Right kidney (tissue), 1 donor: ENCODE data around the gene GPC6.
"Not testable (repeated sequence)": the region's sequence is repeated elsewhere in the genome, so short reads cannot be mapped to it uniquely, and the experiment has no call there.

ENCODE experiments used
- DNase-seq: peaks from one replicate; pipeline ENCODE4 v3.0.0-alpha.2; 2016

Gene GPC6

DNA sequence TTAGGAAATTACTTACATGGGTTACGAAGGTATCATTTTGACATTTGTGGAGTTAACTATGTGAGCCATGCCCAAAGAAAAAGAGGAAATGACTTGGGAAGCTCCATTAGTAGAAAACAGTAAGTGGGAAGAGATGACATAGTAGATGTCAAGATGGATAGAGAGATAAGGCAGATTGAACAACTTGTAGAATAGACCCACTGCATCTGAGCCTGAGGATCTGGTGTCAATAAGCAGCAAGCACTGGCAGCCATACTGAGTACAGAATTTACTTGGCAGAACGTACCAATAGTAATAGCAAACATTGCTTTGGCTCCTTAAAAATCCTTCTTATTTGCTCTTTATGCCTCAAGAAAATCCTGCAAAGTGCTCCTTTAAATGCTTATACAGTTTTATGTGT is 203.8 kb downstream of the GPC6 start:
- no peak for DNase-seq

DNA sequence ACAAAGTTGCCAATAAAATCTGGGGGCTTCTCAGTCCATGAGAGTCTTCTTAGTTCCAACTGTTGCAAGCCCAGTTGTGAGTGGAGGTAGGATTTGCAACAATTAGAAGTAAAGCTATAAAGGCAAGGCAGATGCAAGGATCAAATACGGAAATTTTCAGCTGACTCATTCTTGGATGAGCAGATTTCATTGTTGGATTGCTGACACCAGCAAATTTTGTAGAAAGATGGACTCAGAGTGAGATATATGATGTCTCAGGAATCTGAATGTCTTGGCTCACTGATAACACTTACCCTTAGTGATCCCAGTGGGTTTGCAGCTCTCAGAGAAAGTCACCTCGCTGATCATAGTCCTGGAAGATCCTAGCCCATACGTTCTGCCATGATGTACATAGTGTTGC is 209.0 kb downstream of the GPC6 start:
- DNase-seq = no peak

DNA sequence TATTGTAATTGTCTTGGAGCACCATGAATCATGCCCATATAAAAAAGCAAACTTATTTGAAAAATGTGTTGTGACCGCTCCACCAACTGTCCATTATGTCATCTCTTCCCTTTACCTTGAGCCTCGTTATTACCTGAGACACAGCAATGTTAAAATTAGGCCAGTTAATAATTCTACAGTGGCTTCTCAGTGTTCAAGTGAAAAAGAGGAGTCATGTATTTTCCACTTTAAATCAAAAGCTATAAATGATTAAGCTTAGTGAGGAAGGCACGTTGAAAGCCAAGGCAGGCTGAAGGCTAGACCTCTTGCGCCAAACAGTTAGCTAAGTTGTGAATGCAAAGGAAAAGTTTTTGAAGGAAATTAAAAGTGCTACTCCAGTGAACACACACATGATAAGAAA is 210.5 kb downstream of the GPC6 start:
- DNase-seq = no peak

DNA sequence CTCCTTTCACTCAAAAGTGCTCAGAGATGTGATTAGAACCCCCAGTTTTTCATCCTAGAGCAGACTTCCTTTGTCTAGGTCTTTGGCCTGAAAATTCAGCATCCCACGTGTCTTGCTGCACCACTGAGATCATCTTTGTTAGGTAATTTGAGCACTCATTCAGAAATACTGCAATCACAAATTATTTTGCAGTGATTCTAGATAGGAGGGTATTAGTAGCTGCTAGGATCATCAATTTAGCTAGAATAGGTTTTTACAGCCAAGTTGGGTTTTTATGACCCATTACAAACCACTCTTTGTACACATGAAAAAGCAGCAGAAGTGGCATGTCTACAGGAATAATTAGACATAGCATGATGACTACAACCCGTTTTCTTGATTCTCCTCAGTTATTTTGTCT is 219.6 kb downstream of the GPC6 start:
- DNase-seq = no peak

DNA sequence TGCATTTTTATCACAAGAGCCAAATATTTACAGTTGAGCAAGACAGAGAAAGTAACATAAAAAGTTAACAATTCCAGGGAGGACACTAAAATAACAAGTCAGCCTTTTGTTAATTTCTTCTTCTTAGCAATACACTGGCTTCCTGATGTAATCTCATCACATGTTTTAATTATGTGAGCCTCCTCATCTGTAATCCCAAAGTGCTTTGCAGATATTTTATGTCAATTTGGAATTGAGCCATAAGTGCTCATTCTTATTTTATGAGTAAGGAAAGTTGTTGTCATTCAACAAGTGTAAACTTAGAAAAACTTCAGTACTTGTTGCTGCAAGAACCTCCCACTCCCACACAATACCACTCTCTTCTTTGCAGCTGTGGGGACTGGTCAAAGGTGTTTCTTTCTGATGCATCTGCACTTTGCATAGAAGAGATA is 223.6 kb downstream of the GPC6 start:
- no peak for DNase-seq

DNA sequence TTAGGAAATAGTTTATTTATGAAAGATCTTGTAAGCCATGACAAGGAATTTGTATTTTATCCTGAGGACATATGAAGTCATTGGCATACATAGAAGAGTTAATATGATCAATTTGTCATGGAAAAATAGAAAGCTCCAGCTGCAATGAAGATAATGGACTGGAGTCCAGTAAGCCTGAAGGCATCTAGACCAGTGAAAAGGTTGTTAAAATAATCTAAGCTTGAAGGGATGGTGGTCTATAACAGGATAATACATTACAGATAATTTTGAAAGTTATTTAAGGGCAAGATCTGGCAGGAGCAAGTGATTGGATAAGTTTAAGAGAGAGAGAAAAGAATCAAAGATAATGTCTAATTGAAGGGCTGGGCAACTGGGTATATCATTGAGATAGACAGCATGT is 224.2 kb downstream of the GPC6 start:
- DNase-seq = no peak

DNA sequence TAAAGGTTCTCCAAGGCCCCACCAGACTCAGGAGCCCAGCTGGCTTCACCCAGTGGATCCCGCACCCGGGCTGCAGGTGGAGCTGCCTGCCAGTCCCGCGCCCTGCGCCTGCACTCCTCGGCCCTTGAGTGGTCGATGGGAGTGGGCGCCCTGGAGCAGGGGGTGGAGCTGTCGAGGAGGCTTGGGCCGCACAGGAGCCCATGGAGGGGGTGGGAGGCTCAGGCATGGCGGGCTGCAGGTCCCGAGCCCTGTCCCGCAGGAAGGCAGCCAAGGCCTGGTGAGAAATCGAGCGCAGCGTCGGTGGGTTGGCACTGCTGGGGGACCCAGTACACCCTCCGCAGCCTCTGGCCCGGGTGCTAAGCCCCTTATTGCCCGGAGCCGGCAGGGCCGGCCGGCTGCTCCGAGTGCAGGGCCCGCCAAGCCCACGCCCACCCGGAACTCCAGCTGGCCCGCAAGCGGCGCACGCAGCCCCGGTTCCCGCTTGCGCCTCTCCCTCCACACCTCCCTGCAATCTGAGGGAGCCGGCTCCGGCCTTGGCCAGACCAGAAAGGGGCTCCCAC is 228.1 kb downstream of the GPC6 start:
- not testable (repeated sequence) for DNase-seq

DNA sequence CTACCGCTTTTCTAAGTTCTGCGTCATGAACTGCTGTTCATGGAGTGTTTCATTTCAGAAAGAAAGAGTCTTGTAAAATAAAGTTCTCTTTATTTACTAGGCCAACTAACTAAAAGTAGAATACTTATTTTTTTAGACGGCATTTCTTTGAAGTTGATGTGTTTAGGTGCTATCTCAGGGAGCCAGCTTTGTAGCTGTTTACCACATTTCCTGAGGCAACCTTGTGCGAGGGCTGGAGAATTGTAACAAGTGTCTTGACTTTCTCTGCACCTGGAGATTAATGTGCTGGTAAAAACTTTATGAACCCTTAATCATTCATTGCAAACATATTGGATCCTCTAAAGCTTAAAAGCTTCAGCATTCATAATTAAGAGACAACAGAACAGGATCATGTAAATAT is 229.3 kb downstream of the GPC6 start:
- no peak for DNase-seq

DNA sequence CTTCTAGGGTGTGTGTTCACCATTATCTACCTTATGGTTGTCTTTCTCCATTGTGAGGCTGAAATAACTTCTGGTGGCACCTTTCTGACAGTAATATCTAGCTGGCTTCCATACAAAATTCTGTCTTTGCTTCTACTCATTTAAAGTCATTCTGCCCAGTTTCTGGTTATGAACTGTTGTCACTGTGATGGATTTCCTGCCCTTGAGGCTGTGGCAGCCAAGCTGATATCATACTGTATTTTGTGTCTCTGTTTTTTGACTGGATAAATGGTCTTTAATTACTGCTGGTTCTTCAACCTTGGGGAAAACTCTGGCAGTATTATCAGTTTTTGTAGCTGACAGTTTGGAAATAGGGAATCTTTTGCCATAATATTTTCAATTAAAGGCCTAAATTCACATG is 233.4 kb downstream of the GPC6 start:
- no peak for DNase-seq

DNA sequence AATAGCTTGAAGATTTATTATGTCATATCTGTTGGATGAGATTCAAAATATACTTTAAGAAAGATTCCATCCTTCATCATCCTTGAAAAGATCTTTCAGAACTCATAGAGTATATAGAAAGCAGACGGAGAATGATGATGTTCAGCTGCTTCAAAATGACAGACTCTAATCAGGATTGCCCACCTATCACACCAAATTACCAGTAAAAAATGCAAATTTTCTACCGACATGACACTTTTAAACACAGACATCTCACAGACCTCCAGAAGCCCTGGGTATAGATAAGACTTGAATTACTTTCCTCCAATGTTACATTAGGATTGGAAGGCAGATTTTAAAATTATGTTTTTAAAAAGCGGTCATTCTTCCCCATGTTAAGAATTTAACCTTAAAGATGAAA is 235.5 kb downstream of the GPC6 start:
- no peak for DNase-seq

DNA sequence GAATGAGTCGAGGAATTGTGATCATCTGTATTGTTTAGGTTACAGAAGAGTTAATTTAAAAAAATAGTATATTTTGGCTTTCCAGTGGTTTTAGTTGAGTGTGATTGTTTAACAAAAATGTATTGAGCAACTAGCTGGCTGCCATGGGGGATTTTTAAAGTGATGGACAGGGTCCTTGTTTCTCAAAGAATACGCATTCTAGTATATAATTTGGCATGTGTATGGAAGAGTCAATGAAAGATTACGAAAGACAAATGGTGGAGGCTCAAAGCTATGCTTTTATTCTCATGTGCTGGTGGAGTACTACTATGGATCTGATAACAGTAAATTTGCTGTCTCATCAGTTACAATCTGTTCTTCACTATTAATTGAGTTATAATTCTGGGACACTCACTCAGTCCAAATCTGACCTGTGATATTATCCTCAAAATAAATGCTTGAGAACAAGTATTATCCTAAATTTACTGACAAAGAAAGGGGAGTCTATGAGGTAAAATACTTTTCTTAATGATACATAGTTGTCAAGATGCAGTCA is 240.0 kb downstream of the GPC6 start:
- DNase-seq = no peak

DNA sequence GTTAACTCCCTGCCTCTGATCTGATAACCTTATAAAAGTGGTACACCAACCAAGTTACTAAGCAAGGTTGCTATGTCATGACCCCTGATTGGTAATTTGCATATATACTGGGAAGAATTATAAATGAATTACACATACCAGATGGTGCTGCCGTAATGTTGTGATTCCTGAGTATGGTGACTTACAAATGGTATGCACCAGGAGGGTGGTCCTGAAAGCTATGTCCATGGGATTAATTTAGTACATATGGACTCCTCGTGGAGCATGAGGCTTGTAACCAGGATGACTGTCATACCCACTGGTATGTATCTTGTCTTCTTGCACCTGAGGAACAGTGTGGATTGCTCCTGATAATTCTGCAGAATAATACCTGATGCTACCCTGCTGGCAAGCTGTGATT is 240.6 kb downstream of the GPC6 start:
- DNase-seq = no peak

DNA sequence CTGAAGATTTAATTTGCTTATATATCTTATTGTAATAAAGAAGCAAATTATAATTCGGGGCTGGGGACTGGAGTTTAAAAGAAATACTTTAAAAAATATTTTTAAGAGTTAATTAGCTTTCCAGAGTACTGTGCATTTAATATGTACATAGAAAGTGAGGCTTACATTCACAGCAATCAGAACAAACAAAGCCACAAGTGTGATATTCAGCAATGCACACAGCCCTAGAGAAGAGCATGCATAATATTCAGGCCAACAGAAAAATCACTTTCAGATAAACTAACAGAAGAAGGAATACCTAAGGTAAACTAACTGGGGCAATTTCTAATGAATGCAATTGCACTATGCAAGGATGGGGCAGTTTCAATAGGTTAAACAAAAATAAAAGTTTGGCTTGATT is 241.8 kb downstream of the GPC6 start:
- DNase-seq = no peak

DNA sequence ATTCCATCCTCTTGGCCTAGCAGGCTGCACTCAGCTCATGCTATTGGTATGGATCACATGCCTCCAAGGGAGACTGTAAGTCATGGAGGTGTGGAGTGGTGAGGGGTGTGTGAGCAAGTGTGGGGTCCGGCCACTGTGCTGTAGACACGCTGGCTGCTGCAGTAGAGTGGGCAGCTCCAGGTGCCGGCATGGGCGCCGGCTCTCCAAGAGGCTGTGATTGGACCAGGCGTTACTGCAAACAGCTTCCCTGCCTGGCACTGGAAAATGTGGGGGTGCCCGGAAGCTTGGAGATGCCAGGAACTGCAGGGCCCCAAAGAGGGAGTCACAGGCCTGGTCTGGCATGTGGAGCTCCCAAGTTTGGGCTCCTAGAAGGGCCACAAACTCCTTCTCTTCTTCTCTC is 245.7 kb downstream of the GPC6 start:
- DNase-seq = no peak

DNA sequence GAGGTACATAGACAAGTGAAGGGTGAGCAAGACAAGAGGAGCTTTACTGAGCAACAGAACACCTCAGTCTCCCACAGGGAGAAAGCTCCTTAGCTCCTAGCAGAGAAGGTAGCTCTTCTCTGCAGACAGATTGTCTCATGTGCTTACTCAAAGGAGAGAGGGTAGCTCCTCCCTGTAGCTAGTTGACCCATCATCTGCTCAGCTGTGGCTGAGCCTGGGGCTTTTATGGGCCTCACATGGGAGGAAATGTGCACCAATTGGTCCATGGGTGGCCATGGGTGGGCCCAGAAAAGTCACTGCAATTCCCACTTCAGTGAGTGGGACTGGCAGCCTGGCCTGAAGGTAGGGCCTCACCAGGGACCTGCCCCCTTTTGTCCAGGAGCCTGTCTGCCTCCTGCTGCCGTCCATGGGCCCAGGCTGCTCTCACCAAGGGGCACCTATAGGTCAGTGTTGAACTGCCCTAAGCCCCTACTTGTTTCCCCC is 246.2 kb downstream of the GPC6 start:
- DNase-seq = no peak

DNA sequence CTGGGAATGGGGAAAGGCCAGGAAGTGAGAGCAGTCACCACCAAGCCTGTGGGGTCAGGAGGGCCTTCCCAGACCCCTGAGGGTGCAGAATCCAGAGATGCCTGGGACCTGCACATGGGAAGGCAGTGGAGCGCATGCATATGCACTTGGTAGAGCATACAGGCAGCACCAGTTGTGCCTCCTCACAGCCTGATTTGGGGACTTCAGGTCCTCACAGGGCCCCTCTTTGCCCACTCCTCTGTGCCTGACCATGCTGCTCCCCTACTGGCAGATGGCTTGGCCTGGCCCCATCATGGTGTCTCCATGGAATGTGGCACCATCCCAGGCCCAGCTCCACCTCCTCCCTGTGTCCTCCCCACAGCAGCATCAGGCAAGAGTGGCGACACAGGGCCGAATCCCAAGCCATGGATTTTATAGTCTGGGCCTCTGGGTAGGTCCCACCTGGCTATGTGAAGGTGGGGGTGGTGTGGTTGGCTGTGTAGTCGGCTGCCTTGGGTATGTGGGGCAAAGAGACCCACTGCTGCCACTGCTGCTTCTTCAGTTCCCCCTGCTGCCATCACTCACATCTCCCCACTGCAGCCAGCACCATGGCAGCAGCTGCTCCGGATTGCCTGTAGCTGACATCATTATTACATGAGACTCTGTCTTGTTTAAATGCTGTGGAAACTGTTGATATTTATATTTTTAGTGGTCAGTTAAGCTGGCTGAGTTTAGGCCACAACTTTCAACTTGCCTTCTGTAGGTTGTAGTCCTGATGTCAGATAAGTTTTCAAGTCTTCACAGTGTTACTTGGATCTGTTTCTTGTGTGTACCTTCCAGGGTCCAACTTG is 247.0 kb downstream of the GPC6 start:
- DNase-seq = no peak

DNA sequence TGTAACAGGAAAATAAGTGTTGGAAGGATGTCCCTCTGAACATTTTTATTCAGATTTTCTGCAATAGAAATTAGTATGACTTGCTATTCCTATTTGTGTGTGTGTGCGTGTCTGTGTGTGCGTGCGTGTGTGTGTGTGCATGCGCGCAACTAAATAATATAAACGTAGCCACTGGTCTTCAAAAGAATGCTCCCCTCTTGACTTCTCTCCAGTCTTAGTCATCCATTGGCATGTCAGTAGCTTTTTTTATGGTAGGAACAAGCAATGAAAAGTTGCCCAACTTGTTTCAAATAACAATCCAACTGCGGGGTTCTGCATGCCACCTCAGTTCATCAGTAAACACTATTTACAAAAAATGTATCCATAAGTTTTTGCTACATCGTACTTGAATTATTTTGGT is 249.6 kb downstream of the GPC6 start:
- no peak for DNase-seq

DNA sequence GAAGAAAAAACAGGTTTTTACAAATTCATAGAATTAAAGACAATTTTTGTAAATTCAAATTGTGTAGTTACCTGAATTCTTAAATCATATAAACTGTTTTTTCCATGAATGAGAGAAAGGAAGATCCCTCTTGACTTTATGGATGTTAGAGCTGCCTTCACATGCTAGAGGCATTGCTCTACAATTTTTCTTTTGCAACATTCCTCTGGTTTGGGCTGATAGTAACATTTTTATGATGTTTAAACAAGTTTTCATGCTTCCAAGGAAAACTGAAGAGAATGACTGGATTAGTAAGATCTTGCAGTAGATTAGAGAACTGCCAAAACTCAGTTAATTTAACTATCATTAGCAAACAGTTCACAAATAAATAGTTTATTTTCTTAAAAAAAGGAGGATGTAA is 250.6 kb downstream of the GPC6 start:
- DNase-seq = no peak

DNA sequence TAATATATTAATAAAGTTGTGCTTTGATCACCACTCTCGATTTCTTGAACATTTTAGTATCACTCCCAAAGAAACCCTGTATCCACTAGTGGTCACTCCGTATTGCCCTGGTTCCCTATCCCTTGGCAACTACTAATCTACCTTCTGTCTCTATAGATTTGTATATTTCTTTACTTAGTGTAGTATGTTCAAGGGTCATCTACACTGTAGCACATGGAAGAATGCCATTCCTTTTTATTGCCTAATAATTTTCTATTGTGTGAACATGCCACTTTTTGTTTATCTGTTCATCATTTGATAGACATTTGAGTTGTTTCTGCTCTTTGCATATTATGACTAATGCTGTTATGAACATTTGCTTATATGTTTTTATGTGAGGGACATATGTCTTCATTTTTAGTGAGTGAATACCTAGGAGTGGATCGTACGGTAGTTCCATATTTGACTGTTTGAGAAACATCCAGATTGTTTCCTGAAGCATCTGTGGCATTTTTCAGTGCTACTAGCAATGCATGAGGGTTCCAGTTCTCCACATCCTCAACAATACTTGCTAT is 254.0 kb downstream of the GPC6 start:
- no peak for DNase-seq

DNA sequence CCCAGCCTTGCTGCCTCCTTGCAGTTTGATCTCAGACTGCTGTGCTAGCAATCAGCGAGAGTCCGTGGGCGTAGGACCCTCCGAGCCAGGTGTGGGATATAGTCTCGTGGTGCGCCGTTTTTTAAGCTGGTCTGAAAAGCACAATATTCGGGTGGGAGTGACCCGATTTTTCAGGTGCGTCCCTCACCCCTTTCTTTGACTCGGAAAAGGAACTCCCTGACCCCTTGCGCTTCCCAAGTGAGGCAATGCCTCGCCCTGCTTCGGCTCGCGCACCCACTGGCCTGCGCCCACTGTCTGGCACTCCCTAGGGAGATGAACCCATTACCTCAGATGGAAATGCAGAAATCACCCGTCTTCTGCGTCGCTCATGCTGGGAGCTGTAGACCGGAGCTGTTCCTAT is 269.5 kb downstream of the GPC6 start:
- not testable (repeated sequence) for DNase-seq

DNA sequence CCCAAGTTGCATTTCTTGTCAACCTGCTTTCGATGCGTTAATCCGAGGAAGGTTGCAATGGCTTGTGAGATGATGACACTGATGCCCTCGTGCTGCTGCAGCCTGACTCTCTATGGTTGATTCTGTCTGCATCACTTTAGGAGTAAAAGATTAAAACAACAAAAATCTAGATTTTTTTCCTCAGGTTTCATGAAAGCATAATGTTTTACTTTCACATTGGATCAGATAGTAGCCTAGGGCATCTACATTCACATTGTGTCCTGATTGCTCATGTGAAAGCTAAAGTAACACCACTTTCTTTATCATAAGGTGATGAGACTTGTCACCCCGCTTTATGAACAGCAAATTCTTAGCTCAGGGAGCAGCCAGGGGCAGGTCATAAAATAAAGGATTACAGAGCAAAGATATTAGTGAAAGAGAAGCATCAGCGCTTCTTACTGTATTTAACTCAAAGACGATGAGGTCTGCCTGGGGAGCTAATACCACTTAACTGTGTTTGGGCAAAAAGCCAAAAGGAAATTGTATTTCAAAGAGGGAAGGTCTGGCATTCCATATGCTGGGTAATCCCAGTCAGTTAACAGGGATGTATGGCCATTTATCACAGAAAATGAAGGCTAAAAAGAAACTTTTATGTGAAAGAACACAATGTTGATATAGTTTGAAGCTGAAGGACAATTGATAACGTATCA is 270.5 kb downstream of the GPC6 start:
- no peak for DNase-seq

DNA sequence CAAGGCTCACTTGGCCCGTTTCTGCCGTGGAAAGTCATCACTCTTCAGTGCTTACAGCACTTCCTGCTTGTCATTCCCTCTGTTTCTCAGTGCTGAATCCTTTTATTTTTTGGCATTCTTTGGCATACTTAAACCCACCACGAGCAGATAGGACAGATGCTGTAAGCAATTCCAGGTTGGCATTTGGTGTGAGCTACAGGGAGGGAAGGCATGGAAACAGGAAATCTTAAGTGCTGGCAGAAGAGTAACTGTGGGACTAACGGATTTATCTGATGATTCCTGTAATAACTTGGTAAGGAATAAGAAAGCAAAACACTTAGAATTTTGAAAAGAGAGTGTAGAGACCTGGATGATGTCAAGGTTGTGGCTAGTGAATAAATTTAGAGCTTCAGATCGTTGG is 273.4 kb downstream of the GPC6 start:
- no peak for DNase-seq

DNA sequence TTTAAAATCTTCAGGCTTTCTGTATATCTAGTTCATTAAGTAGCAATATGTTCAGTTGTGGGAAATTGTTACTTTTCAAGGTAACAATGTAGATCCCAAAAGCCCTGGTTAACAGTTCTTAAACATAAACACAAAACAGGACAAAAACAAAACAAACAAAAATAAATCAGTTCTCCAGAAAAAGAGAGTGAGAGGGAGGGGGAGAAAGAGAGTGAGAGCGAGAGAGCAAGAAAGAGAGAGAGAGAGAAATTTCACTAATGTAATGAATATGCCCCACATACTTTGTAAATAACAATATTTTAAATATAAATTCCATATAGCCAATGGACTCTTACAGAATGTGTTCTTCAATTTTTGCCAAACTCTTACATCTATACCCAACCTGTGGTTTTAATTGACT is 275.5 kb downstream of the GPC6 start:
- DNase-seq = no peak
